Tibial nerve (tissue), 4 donors: Measurements from ENCODE around the gene FSCN2. TPM values are rescaled to one million over a fixed set of nuclear protein-coding genes. Genes with fewer than 3 reads are reported as not detected.
A peak's percentile ranks its signal among the peaks of the same experiment; 100 is the strongest.

Experiments used
- DNase-seq, 2 donors: peaks; one replicate each; pipeline ENCODE4 v3.0.0-alpha.2; 2019; ENCODE audit warnings: low spot score in 2 of 2
- H3K27ac ChIP-seq, 4 donors: fragments of 200-600 bp; sonication (generic) in 3 of 4; one replicate each; pipeline ENCODE4 v1.5.1; 2017 to 2019; ENCODE audit warnings: mild to moderate bottlenecking in 1 of 4
- H3K27me3 ChIP-seq, 2 donors: fragments of 200-600 bp; sonication (generic) in 1 of 2; one replicate each; pipeline versions ENCODE4 v1.5.1 to v1.6.0; 2017 to 2019
- H3K36me3 ChIP-seq, 3 donors: fragments of 200-600 bp; sonication (generic); one replicate each; pipeline ENCODE4 v1.5.1; 2018 to 2019
- H3K4me1 ChIP-seq, 4 donors: fragments of 200-600 bp; sonication (generic) in 3 of 4; one replicate each; pipeline ENCODE4 v1.5.1; 2017 to 2019
- H3K4me3 ChIP-seq, 4 donors: fragments of 200-600 bp; sonication (generic) in 3 of 4; one replicate each; pipeline ENCODE4 v1.5.1; 2017 to 2019; ENCODE audit warnings: mild to moderate bottlenecking in 1 of 4, moderate library complexity in 1 of 4
- H3K9me3 ChIP-seq, 4 donors: fragments of 200-600 bp; sonication (generic) in 3 of 4; one replicate each; pipeline ENCODE4 v1.5.1; 2017 to 2019
- EP300 ChIP-seq, 2 donors: sonication (generic); formaldehyde crosslinking; IDR thresholded peaks; one replicate each; pipeline ENCODE4 v1.6.1; 2017; ENCODE audit warnings: antibody characterized with exemption in 2 of 2, mild to moderate bottlenecking in 1 of 2
- POLR2A ChIP-seq, 2 donors: fragments of 450-650 bp; IDR thresholded peaks; one replicate each; pipeline ENCODE4 v1.6.1; 2017; ENCODE audit warnings: antibody characterized with exemption in 2 of 2, mild to moderate bottlenecking in 2 of 2, moderate library complexity in 2 of 2
- WGBS, 2 donors: methylation state at CpG; one replicate each; pipeline ENCODE4 v1.1.5; 2018; 5-methylcytosine and 5-hydroxymethylcytosine counted together
- total RNA-seq, 4 donors: library from RNA; depleted of rRNA; stranded (reverse); fragments of >200 nt; gene quantifications; one replicate each; pipeline ENCODE4 v1.1.0, GENCODE V29; 2016
- TF ChIP-seq, protein P1 (sequence below), 5 experiments: fragments of 200-600 bp in 3 of 5; fragments of 450-650 bp in 2 of 5; sonication (generic) in 3 of 5; IDR thresholded peaks; one replicate each; pipeline ENCODE4 v1.5.1; 2016 to 2019; ENCODE audit warnings: antibody characterized with exemption in 5 of 5, mild to moderate bottlenecking in 3 of 5, moderate library complexity in 2 of 5

The FSCN2 gene
- total RNA-seq, 4 donors from 2014 or later: 0.42 to 4.4 (median 3.7) TPM

DNA sequence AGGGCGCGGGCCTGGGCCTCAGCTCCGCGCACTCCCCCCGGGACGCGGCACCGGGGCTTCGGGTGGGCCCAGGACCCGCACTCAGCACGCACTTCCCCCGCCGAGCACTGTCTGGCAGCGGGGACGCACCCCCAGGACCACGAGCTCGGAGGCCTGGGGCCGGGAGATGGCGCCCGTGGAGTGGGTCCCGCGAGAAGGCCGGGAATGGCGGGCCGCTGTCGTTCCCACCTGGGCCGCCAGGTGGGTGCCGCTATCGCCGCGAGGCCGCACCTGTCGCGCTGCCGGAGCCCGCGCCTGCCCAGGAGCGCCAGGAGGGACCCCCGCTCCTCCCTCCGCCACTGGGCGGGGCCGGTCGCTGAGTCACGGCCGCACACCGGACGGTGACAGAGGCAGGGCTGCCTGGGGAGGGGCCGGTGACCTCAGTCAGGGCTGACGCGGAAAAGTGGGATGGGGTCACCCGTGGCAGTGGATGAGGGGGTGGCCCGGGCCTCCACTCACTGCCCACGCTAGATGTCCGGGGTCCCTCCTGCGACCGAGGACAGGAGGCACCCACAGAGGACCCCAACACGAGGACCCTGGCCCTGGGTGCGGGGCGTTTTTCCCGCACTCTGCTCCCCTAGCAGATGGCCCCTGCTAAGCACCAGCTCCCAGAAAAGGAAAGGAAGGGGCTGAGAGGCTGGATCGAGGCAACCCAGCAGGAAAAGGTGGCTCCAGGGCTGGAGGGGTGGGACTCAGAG is 8.7 kb upstream of the FSCN2 start:
- Histone ChIP-seq H3K27ac (peak overlapping the region in 3 of 4 donors; percentile 64 to 100 (median 96)), H3K4me3 (peak overlapping the region; percentile 28 to 75 (median 44)), H3K36me3 (no peaks in the 10 kb centered on the region), H3K27me3 (peaks cover 0 to 19% of the 10 kb centered on the region in 2 donors), H3K4me1 (peaks cover 0 to 56% (median 42%) of the 10 kb centered on the region in 4 donors), H3K9me3 (no peaks in the 10 kb centered on the region)
- WGBS, 2 donors: 6 to 10% methylated on average over 32 to 61 of the region's 61 CpGs
- no peak for TF ChIP-seq EP300 (IDR thresholded peaks at IDR 0.05)
- no peak for TF ChIP-seq POLR2A (IDR thresholded peaks at IDR 0.05)
- TF ChIP-seq, protein P1, sequence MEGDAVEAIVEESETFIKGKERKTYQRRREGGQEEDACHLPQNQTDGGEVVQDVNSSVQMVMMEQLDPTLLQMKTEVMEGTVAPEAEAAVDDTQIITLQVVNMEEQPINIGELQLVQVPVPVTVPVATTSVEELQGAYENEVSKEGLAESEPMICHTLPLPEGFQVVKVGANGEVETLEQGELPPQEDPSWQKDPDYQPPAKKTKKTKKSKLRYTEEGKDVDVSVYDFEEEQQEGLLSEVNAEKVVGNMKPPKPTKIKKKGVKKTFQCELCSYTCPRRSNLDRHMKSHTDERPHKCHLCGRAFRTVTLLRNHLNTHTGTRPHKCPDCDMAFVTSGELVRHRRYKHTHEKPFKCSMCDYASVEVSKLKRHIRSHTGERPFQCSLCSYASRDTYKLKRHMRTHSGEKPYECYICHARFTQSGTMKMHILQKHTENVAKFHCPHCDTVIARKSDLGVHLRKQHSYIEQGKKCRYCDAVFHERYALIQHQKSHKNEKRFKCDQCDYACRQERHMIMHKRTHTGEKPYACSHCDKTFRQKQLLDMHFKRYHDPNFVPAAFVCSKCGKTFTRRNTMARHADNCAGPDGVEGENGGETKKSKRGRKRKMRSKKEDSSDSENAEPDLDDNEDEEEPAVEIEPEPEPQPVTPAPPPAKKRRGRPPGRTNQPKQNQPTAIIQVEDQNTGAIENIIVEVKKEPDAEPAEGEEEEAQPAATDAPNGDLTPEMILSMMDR (IDR thresholded peaks at IDR 0.05): peak in 4 of 5 experiments; percentile 28 to 58 (median 55)
- no peak for DNase-seq

DNA sequence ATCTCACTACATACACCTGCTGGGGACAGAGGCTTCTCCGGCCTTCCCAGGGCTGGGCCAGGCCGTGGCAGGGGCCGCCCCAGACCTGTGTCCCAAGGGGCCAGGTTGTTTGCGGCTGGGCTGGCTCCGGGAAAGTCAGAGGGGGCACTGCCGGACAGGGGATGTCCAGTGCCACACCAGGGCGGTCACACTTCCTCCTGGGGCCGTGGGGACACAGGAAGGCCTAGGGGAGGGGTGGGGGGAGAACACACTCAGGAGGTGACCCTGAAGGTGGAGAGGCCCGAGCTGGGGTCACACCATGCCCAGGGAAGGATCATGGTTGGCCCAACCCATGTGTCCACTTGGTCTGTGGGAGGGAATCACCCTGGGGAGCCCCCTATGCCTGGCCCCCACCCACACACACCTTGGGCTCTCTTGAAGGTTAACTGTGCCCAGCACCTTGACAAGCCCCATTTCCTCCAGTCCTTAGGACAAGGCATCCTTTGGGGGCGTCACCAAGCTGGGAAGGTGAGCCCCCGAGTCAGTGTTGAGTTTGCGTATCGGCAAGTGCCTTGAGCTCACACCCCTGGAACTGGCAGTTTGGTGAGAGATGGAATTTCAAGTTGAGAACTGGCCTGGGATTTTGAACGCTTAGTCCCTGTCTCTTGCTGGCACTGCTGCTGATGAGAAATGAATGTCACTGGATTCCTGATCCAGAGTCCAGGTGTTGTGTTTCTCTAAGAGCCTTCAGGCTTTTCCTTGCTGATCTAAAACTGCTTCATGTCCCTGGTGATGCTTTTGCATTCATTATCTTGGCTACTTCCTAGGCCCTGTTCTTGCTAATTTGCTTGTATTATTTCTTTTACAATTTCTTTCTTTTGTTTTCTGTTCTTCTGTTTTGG is 7.9 kb upstream of the FSCN2 start:
- DNase-seq: no peak
- 65 to 69% methylated on average over 13 to 14 of the region's 14 CpGs for WGBS, 2 donors
- TF ChIP-seq POLR2A (IDR thresholded peaks at IDR 0.05) (no peak), EP300 (IDR thresholded peaks at IDR 0.05) (no peak)
- TF ChIP-seq, protein P1 (IDR thresholded peaks at IDR 0.05): no peak
- Histone ChIP-seq H3K27ac (peak overlapping the region in 1 of 4 donors; percentile 64), H3K9me3 (no peaks in the 10 kb centered on the region), H3K27me3 (peaks cover 0 to 26% of the 10 kb centered on the region in 2 donors), H3K4me3 (no peak overlapping the region), H3K36me3 (no peaks in the 10 kb centered on the region), H3K4me1 (peaks cover 0 to 55% (median 42%) of the 10 kb centered on the region in 4 donors)

DNA sequence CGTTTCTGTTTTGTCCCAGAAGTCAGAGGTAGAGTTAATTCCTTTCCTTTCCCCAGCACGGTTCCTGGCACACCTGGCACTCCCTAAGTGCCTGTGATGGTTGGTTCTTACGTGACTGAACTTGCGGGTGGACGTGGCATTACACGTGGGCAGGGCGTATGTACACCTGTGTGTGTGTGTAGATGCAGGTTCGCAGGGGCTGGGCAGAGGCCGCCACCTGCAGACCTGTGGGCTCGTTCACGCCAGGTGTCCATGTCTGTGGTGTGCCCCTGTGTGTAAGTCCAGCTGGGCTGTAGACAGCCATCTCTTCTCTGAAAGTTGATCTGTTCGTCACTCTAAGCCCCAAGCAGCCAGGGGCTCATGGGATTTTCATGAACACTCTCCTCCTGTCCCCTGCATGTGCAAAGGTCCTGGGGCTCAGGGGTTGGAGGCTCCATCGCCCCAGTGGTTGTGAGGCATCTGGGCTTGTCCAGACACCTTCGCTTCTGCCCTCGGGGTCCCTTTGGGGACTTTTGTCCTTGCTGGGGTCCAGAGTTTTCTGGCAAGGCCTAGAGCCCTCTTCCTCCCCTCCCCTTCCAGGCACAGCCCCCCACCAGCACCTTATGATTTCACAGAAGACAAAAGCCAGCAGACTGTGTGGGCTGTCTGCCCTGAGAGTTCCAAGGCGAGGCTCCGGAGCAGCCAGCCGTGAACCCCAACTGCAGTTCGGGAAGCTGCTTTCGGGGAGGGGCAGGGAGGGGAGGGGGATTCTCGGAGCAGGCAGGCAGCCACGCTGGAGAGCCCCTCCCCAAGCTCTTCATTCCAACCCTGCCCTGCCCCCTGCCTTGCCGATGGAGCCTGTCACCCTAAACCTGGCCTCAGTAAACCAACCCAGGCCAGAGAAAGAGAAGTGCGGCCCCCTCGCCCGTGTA is 5.4 kb upstream of the FSCN2 start:
- Histone ChIP-seq H3K9me3 (no peaks in the 10 kb centered on the region), H3K27me3 (peaks cover 0 to 51% of the 10 kb centered on the region in 2 donors), H3K36me3 (no peaks in the 10 kb centered on the region), H3K27ac (no peak overlapping the region), H3K4me3 (no peak overlapping the region), H3K4me1 (peaks cover 0 to 34% (median 20%) of the 10 kb centered on the region in 4 donors)
- 61 to 64% methylated on average over 24 to 26 of the region's 26 CpGs for WGBS, 2 donors
- TF ChIP-seq EP300 (IDR thresholded peaks at IDR 0.05): no peak
- no peak for TF ChIP-seq POLR2A (IDR thresholded peaks at IDR 0.05)
- TF ChIP-seq, protein P1 (IDR thresholded peaks at IDR 0.05): no peak
- DNase-seq: no peak

DNA sequence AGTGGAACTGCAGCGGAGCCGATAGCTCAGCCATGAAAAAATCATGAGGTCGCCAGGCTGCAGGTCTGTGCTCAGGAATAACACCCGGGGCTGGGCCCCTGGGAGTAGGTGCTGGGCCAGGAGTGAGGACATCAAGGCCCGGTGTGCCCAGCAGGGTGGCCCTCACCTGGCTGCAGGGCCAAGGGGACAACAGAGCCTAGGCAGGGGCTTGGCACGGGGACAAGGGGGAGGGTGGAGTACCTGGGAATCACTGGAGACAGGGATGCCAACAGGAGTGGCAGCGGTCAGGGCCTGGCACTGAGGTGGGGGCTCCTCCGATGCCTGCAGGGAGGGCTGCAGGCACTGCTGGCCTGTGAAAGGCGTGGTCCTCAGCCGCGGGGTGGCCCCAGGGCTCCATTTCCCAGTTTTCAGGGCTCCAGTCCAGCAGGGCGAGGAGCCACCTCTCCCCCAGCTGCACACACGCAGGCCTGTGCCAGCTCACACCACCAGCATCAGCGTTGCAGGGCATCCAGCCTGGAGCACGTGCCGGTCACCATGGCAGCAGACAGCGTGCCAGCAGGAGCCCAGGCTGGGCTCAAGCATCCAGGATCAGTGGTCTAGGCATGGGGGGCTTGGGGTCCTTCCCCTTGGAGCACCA is 4.7 kb upstream of the FSCN2 start:
- H3K4me3 ChIP-seq: no peak overlapping the region
- peaks cover 0 to 32% (median 13%) of the 10 kb centered on the region in 4 donors for H3K4me1 ChIP-seq
- H3K36me3 ChIP-seq: no peaks in the 10 kb centered on the region
- H3K27me3 ChIP-seq: peaks cover 0 to 58% of the 10 kb centered on the region in 2 donors
- no peak for DNase-seq
- WGBS, 2 donors: 23 to 36% methylated on average over 9 to 16 of the region's 17 CpGs
- TF ChIP-seq, protein P1 (IDR thresholded peaks at IDR 0.05): no peak
- no peak for TF ChIP-seq POLR2A (IDR thresholded peaks at IDR 0.05)
- TF ChIP-seq EP300 (IDR thresholded peaks at IDR 0.05): no peak
- H3K9me3 ChIP-seq: no peaks in the 10 kb centered on the region
- H3K27ac ChIP-seq: no peak overlapping the region
